GM12878 (cell line): Measurements from ENCODE around the gene KMT2B. TPM values are rescaled to one million over a fixed set of nuclear protein-coding genes. Genes with fewer than 3 reads are reported as not detected.

Source experiments
- BCL11A ChIP-seq: IDR thresholded peaks from 2 replicates; pipeline ENCODE4 v1.6.1; 2011; ENCODE audit warnings: low read depth, low read length
- BMI1 ChIP-seq: fragments of 450-650 bp; IDR thresholded peaks from 2 replicates; pipeline ENCODE4 v1.6.1; 2016; ENCODE audit warnings: mild to moderate bottlenecking, moderate library complexity, borderline replicate concordance
- CHD1 ChIP-seq: IDR thresholded peaks from 2 replicates; pipeline ENCODE4 v1.6.1; 2012; ENCODE audit warnings: low read depth, low read length, improper control_type of control experiment
- EED ChIP-seq: sonication (generic); IDR thresholded peaks from 2 replicates; pipeline ENCODE4 v1.6.1; 2016; ENCODE audit warnings: antibody characterized with exemption, low read depth
- EGR1 ChIP-seq, 2 experiments: IDR thresholded peaks; 1 replicate in 1 of 2; 2 replicates in 1 of 2; pipeline ENCODE4 v1.6.1; 2011 to 2012; ENCODE audit warnings: low read depth in 2 of 2, low read length in 2 of 2, borderline replicate concordance in 1 of 2, mild to moderate bottlenecking in 1 of 2, moderate library complexity in 1 of 2
- EP300 ChIP-seq, 2 experiments: fragments of 150-350 bp in 1 of 2; IDR thresholded peaks; 2 replicates each; pipeline ENCODE4 v1.6.1; 2011 to 2012; ENCODE audit warnings: low read depth in 2 of 2, low read length in 2 of 2, borderline replicate concordance in 1 of 2, improper control_type of control experiment in 1 of 2, inconsistent platforms in 1 of 2; ENCODE audit not compliant: control insufficient read depth in 1 of 2
- EZH2 ChIP-seq: IDR thresholded peaks from 2 replicates; pipeline ENCODE4 v1.6.1; 2012; ENCODE audit warnings: low read depth, mild to moderate bottlenecking, control low read depth, inconsistent platforms, low read length, borderline replicate concordance; ENCODE audit not compliant: control insufficient read depth
- GATAD2B ChIP-seq: fragments of 450-650 bp; conservative IDR thresholded peaks from 2 replicates; pipeline ENCODE4 v1.6.1; 2017; ENCODE audit warnings: low read depth, mild to moderate bottlenecking, moderate library complexity
- HDGF ChIP-seq: fragments of 450-650 bp; IDR thresholded peaks from 2 replicates; pipeline ENCODE4 v1.6.1; 2016; ENCODE audit warnings: antibody characterized with exemption
- MTA2 ChIP-seq: fragments of 450-650 bp; IDR thresholded peaks from 2 replicates; pipeline ENCODE4 v1.6.1; 2016; ENCODE audit warnings: low read depth, mild to moderate bottlenecking, moderate library complexity
- NR2F1 ChIP-seq: fragments of 450-650 bp; conservative IDR thresholded peaks from 2 replicates; pipeline ENCODE4 v1.6.1; 2017; ENCODE audit warnings: mild to moderate bottlenecking
- PAX5 ChIP-seq: IDR thresholded peaks from 2 replicates; pipeline ENCODE4 v1.6.1; 2011; ENCODE audit warnings: low read depth, low read length, borderline replicate concordance
- RUNX3 ChIP-seq: IDR thresholded peaks from 2 replicates; pipeline ENCODE4 v1.6.1; 2012; ENCODE audit warnings: low read length, inconsistent platforms
- SMAD5 ChIP-seq: IDR thresholded peaks from 2 replicates; pipeline ENCODE4 v1.6.1; 2016; ENCODE audit warnings: antibody characterized with exemption, low read depth
- SMC3 ChIP-seq: IDR thresholded peaks from 2 replicates; pipeline ENCODE4 v1.6.1; 2011; ENCODE audit warnings: low read length, improper control_type of control experiment, borderline replicate concordance
- SRF ChIP-seq, 2 experiments: IDR thresholded peaks; 2 replicates each; pipeline ENCODE4 v1.6.1; 2011; ENCODE audit warnings: low read depth in 2 of 2, low read length in 2 of 2, mild to moderate bottlenecking in 1 of 2, moderate library complexity in 1 of 2
- YY1 ChIP-seq: IDR thresholded peaks from 2 replicates; pipeline ENCODE4 v1.6.1; 2011; ENCODE audit warnings: low read depth, mild to moderate bottlenecking, low read length
- ZNF274 ChIP-seq: IDR thresholded peaks from one replicate; pipeline ENCODE4 v1.8.0; 2011; ENCODE audit not compliant: insufficient read length, insufficient read depth
- polyA plus RNA-seq, 11 experiments: library from polyadenylated mRNA; depleted of rRNA in 4 of 11; unstranded in 6 of 11; stranded (reverse) in 5 of 11; fragments of >200 nt; fragmentation: Nextera tagmentation in 4 of 11; fragmentation: Illumina TruSeq in 1 of 11; extraction: Ambion mirVana in 4 of 11; extraction: Trizol in 1 of 11; gene quantifications; 1 replicate in 1 of 11; 2 replicates in 10 of 11; pipeline versions ENCODE4 v1.2.1 to v1.2.3, GENCODE V29; 2011 to 2016; ENCODE audit warnings: inconsistent platforms in 2 of 11, missing spikeins in 2 of 11, low read depth in 1 of 11
- total RNA-seq, 4 experiments: library from RNA; depleted of rRNA in 3 of 4; stranded (reverse); fragments of >200 nt in 3 of 4; fragmentation: Illumina TruSeq in 1 of 4; extraction: Trizol in 1 of 4; gene quantifications; 2 replicates each; pipeline versions ENCODE4 v1.2.1 to v1.2.3, GENCODE V29; 2013 to 2021
- TF ChIP-seq, protein P1 (sequence below): fragments of 450-650 bp; formaldehyde crosslinking; IDR thresholded peaks from 2 replicates; pipeline ENCODE4 v1.5.0; 2022; ENCODE audit warnings: mild to moderate bottlenecking, missing genetic modification characterization
- TF ChIP-seq, protein P2 (sequence below): IDR thresholded peaks from 2 replicates; pipeline ENCODE4 v1.6.1; 2011; ENCODE audit warnings: low read depth, low read length, improper control_type of control experiment, borderline replicate concordance
- TF ChIP-seq, protein P3 (sequence below): IDR thresholded peaks from 2 replicates; pipeline ENCODE4 v1.6.1; 2011; ENCODE audit warnings: low read depth, mild to moderate bottlenecking, low read length, moderate library complexity, borderline replicate concordance; ENCODE audit errors: extremely low read depth
- TF ChIP-seq, protein P4 (sequence below): fragments of 450-650 bp; IDR thresholded peaks from 2 replicates; pipeline ENCODE4 v1.6.1; 2016; ENCODE audit warnings: mild to moderate bottlenecking
- TF ChIP-seq, protein P5 (sequence below): fragments of 450-650 bp; IDR thresholded peaks from 2 replicates; pipeline ENCODE4 v1.6.1; 2017; ENCODE audit warnings: low read depth, mild to moderate bottlenecking, moderate library complexity

Gene KMT2B
- total and polyA plus RNA-seq, 10 of the 15 experiments (the other 5 are each of a cell fraction or from before 2014, with no cell fraction given) = 0.71 to 35.6 (median 6.0) TPM

DNA sequence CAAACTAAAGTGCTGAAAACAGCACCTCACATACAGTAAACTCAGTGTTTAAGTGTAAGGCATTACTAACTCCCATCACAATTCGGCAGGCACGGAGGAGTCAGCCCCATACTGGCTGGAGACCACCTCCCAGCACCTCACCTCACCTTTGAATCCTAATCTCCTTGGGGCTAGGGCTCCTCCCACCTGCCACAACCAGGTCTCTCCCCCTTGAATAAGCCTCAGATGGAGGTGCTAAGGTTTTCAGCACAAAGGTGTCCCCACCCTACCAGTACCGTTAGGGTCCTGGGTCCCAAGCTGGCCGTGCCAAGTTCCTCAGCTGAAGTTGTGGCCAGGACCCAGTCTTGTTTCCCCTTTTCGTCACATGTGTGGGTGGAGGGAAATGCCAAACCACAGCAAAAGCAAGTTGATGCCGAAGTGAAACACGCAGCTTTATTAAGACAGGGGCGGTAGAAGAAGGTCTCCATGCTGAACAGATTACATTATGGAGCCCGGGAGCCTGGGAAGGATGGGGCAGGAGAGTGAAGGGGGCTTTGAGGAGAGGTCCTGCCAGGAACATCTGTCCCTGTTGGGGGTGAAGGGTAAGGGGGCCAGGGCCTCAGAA lies 24.4 kb downstream of the KMT2B start, which contains the start of gene IGFLR1 (continued):
- TF ChIP-seq, protein P1, sequence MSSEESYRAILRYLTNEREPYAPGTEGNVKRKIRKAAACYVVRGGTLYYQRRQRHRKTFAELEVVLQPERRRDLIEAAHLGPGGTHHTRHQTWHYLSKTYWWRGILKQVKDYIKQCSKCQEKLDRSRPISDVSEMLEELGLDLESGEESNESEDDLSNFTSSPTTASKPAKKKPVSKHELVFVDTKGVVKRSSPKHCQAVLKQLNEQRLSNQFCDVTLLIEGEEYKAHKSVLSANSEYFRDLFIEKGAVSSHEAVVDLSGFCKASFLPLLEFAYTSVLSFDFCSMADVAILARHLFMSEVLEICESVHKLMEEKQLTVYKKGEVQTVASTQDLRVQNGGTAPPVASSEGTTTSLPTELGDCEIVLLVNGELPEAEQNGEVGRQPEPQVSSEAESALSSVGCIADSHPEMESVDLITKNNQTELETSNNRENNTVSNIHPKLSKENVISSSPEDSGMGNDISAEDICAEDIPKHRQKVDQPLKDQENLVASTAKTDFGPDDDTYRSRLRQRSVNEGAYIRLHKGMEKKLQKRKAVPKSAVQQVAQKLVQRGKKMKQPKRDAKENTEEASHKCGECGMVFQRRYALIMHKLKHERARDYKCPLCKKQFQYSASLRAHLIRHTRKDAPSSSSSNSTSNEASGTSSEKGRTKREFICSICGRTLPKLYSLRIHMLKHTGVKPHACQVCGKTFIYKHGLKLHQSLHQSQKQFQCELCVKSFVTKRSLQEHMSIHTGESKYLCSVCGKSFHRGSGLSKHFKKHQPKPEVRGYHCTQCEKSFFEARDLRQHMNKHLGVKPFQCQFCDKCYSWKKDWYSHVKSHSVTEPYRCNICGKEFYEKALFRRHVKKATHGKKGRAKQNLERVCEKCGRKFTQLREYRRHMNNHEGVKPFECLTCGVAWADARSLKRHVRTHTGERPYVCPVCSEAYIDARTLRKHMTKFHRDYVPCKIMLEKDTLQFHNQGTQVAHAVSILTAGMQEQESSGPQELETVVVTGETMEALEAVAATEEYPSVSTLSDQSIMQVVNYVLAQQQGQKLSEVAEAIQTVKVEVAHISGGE = no peak
- TF ChIP-seq RUNX3 (peak; percentile 99), CHD1 (no peak; the same call in 1 of the 2 replicates), SMAD5 (peak; percentile 66; the same call in 1 of the 2 replicates), HDGF (peak; percentile 92), PAX5 (peak; percentile 92), EP300 (IDR thresholded peaks at IDR 0.05; ENCODE audit: borderline replicate concordance in 1 of 2, control insufficient read depth in 1 of 2, low read depth in 2 of 2, low read length in 2 of 2) (peak; percentile 86 to 95; a peak in 3 of 4 replicates), BCL11A (peak; percentile 91), GATAD2B (peak; percentile 75), NR2F1 (no peak; the same call in 1 of the 2 replicates), SRF (IDR thresholded peaks at IDR 0.05; ENCODE audit: low read depth in 2 of 2, low read length in 2 of 2) (no peak), EZH2 (0 out of 2 replicates have a peak, but pooled peaks have one; percentile 21), EGR1 (IDR thresholded peaks at IDR 0.05; ENCODE audit: borderline replicate concordance in 1 of 2, low read depth in 2 of 2, low read length in 2 of 2) (peak; percentile 34 to 97), MTA2 (peak; percentile 82), BMI1 (0 out of 2 replicates have a peak, but pooled peaks have one; percentile 13), YY1 (peak; percentile 80), SMC3 (no peak), EED (peak; percentile 87; the same call in 1 of the 2 replicates), ZNF274 (no peak)
- TF ChIP-seq, protein P2, sequence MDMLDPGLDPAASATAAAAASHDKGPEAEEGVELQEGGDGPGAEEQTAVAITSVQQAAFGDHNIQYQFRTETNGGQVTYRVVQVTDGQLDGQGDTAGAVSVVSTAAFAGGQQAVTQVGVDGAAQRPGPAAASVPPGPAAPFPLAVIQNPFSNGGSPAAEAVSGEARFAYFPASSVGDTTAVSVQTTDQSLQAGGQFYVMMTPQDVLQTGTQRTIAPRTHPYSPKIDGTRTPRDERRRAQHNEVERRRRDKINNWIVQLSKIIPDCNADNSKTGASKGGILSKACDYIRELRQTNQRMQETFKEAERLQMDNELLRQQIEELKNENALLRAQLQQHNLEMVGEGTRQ = no peak; the same call in 1 of the 2 replicates
- TF ChIP-seq, protein P3, sequence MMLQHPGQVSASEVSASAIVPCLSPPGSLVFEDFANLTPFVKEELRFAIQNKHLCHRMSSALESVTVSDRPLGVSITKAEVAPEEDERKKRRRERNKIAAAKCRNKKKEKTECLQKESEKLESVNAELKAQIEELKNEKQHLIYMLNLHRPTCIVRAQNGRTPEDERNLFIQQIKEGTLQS = no peak
- TF ChIP-seq, protein P4, sequence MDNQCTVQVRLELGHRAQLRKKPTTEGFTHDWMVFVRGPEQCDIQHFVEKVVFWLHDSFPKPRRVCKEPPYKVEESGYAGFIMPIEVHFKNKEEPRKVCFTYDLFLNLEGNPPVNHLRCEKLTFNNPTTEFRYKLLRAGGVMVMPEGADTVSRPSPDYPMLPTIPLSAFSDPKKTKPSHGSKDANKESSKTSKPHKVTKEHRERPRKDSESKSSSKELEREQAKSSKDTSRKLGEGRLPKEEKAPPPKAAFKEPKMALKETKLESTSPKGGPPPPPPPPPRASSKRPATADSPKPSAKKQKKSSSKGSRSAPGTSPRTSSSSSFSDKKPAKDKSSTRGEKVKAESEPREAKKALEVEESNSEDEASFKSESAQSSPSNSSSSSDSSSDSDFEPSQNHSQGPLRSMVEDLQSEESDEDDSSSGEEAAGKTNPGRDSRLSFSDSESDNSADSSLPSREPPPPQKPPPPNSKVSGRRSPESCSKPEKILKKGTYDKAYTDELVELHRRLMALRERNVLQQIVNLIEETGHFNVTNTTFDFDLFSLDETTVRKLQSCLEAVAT = peak; percentile 78
- TF ChIP-seq, protein P5, sequence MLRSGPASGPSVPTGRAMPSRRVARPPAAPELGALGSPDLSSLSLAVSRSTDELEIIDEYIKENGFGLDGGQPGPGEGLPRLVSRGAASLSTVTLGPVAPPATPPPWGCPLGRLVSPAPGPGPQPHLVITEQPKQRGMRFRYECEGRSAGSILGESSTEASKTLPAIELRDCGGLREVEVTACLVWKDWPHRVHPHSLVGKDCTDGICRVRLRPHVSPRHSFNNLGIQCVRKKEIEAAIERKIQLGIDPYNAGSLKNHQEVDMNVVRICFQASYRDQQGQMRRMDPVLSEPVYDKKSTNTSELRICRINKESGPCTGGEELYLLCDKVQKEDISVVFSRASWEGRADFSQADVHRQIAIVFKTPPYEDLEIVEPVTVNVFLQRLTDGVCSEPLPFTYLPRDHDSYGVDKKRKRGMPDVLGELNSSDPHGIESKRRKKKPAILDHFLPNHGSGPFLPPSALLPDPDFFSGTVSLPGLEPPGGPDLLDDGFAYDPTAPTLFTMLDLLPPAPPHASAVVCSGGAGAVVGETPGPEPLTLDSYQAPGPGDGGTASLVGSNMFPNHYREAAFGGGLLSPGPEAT = peak; percentile 93
